ENCODE results near the gene CUL1.
A peak's percentile ranks its signal among the peaks of the same experiment; 100 is the strongest.

CUL1 gene

DNA sequence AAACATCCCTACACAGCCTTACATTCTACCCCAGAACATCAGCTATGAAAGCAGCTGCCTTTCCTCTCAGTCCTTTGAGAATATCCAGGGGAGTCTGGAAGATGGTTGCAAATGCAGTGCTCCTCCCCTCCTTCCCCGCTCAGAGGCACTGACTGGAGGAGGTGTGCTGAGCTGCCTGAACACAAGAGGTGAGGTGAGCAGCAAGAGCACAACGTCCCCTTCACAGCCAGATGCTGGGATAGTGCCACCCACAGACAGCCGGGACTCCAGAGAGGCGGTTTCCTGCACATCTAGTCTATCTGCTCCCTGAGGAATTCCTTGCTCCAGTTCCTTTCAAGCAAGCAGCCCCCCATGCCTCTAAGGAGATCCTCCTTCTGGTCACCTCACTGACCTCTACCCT, 111.2 kb downstream of the CUL1 start:
- no peak for DNase-seq

DNA sequence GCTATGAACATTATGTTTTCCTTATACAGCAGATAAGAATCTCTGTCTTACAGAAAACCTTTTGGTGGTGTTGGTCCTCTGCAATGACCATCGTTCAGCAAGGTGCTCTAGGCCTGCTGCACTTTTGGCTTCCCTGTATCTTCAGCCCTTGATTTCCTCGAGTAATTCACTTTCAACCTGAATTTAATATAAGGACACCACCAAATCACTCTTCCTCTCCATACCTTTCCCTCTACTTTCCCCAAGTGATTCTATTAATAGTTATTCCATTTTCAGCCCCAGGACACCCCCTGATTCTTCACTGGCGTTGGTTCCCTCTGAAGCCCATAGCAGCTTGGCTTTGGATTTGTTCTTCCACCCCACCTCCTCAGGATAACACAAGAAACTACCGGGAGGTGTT, 113.2 kb downstream of the CUL1 start:
- no peak for DNase-seq

DNA sequence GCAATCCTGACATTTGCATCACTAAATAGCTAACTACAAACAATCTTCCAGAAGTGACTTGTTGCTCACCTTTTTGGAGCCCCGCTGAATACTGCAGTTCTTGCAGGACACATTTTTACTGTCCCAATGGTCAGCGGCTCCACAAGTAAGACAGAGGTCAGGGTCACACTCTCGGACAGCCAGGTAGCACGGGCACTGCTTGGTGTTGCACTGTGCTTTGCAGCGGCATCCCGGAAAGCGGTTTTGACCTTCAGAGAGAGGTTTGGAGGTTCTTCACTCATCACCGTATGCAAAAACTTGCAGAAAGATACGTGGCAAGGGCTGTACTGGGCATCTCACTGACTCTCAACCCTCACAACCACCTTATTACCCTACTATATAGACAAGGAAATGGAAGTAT, 115.2 kb downstream of the CUL1 start:
- DNase-seq, result no peak

DNA sequence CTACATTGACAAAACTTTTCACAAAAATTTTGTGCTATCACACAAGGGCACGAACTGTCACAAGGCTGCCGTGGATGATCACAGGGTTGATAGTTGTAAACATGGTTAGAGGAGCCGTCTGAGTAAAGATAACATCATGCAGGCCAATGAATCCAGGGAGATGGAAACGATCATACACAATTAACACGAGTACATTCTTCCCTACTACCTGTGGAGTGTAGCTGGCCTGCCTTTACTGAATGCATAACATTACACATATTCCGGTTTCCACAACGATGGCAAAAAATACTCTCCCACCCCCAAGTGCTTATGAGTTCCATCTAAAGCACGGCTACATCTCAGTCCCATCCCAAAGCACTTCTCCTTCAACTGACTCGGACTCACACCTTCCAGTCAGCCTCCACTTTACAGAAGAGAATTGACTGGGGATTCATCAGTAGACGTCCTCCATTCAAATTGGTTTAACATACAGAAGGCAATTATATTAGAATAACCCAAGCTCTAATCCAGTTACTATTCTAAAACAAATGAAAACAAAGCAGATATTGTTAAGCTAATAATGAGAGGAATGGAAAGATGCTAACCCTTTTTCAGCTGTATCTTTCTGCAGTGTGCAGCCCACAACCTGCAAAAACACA, 116.3 kb downstream of the CUL1 start:
- no peak for DNase-seq

DNA sequence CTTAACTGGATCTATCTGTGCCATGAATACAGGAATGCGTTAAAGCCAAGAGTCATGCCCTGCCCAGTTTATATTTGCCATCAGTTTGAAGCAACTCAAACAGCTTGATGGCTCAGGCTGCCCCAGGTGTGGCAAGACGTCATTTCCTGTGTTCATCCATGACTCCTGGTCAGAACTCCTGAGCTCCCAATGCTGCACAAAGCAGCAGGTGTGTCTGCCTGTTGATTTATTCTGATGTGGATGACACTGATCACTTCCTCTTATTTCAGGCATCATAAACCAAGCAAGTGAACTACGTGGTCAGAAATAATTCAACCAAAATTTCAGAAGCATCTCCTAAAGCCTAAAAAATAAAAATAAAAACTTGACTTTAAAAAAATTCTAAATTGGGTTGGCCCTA, 116.9 kb downstream of the CUL1 start:
- DNase-seq, result no peak

DNA sequence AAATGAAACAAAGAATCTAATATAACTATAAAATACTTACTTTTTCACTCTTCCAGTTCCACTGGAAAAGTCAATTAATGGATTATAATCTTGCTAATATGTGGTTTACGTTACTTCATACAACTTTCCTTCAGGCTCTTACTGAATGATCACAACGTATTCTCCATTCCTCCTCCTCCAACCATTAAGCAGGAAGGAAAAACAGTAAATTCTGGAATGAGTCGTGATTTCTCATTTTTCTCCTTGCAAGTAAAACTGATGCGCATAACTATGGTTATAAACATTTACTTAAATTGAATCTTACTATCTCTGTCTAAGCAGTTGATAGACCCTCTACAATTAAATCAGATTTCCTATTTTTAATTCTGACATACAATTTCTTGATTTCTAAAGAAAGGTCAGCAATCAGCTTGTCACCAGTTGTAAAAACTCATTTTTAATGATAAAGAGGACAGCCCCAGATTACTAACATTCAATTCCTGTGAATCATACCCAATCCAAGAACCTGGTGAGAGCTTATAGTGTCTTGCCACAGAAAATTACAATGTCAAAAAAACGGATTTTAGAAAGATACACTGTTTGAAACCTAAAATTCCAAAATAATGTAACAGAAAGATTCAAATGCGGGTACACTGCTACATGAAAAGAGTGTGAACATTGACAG, 121.1 kb downstream of the CUL1 start:
- no peak for DNase-seq

DNA sequence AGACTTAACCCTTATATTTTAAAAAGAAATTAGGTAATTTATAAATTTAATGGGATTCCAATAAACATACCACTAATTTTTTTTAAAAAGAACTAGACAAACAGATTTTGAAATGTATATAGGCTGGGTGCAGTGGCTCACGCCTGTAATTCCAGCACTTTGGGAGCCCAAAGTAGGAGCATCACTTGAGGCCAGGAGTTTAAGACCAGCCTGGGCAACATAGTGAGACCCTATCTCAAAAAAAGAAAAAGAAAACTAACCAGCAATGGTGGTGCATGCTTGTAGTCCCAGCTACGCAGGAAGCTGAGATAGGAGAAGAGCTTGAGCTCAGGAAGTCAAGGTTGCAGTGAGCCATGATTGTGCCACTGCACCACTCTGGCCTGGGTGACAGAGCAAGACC, 122.7 kb downstream of the CUL1 start:
- DNase-seq, result no peak

DNA sequence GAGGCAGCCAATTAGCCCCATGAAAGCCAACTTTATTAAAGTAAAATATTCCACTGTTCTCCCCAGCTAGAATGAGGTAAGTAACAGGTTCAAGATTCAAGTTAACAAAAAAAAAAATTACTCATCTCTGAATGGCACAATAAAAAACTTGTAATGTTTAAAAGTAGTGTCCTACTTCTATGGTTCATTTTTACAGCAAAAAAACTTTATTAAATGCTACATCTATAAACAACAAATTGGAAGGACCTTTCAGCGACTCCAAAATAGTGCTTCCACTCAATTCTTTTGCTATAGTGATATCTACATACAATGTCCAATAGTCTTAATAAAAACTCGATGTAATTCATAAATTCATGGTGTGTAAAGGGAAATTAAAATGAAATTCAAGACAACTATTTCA, 126.2 kb downstream of the CUL1 start:
- no peak for DNase-seq

DNA sequence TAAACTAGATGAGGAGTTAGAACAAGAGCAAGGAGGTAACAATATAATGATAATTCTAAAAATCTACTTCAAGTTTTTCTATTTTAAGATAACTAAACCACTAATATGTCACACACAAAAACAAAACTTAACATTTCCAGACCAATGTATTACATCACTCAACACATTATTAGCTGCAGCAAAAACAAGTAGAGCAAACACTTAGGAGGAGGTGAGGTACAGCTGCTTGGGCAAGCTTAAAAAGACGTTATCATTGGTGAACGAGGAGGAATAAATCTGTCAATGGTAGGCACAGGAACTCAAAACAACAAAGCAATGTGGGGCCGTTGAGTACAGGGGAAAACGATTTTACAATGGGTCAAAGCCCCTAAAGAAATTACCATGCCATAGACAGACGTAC, 126.6 kb downstream of the CUL1 start:
- DNase-seq, result no peak

DNA sequence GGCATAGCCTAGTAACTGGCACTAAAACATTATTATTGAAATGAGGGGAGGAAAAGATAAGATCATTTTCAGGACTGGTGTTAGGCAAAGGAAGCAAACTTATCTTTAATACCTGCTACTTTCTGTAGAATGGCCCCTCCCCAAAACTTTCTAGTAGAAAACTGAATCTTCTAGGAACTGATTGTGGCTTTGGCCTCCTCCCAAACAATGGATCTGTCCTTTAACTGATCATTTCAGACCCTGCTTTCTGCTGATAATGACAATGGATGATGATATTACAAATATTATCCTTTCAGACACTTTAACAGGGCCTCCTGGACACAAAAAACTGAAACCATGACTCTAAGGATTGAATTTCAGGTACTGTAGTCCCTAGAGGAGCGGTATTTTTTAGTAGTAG, 130.3 kb downstream of the CUL1 start:
- DNase-seq, result no peak

DNA sequence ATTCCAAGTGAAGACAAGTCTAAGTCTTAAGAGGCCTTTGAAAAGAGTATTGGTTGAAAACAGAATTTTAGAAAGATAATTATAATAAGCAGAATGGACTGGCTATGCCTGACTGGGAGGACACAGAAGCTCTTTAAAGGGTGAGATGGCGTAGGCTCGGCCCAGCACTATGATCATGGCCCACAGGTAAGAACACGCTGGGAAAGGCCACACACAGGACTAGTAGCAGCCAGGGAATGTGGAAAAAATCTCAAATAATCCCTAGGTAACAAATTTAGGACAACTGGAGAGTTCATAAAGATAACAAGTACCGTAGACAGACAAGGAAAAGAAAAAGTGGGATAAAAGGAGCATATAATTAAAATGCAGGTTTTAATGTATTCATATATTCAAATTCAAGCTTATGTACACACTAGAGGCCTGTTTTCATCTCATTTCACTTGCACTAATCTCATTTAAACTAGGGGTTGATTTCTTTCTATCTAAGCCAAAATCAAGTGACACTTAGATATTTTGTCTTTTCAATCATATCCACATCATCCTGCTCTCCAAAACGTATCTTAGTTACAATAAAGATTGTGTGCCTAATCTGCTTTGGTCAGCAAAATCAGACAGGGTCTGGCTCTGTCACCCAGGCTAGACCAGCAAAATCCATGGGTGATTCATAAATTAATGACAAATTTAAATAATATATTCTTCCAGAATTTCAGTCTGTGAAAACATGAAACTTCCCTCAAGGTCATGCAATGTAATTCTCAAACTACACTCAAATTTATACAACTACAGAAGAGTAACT, 132.4 kb downstream of the CUL1 start:
- DNase-seq, result no peak

DNA sequence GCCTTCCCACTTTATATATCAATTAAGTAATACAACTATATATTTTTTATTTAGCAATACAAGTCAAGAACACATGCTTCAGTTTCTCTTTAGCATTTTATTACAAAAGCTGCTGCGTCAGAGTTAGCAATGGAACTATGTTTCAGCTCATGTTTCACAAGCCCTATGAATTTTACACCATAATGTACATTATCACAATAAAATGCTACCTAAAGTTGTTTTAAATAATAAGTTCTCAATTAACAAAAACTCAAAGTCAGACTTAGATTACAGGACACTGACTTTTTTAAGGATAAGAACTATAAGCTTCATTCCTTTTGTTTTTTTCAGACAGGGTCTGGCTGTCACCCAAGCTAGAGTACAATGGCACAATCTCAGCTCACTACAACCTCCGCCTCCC, 133.1 kb downstream of the CUL1 start:
- DNase-seq, result no peak

DNA sequence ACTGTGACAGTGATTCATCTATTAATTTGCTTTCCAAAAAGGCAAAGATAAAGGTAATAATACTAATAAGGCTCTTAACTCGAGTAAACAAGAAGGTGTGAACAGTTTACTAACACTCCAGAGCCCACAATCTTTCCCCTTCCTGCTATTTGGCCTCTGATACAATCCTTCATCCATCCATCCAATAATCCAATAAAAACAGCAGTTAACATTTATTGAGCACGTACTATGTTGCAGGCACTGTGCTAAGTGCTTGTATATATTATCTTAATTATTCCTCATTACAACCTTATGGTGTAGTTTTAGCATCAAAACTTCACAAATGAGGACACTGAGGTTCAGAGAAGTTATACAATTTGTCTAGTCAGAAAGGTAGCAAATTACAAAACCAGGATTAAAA, 135.9 kb downstream of the CUL1 start:
- no peak for DNase-seq

DNA sequence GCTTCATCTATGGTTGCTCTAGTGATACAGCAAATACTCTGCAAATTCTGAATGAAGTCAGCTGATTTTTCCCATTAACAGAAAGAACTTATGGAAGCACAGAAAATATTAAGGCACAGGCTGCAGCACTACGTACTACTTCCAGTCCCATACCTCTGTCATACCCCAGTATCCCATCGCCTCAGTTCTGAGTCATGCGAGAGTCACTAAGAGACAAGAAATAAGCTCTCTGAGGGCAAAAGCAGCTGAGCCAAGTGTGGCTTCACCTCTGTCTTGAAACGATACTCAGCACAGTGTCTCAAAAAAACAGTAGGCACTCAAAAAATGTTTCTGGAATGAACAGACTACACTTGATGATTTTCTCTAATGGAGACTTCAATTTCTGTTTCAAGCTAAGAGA, 137.2 kb downstream of the CUL1 start:
- DNase-seq, result no peak

DNA sequence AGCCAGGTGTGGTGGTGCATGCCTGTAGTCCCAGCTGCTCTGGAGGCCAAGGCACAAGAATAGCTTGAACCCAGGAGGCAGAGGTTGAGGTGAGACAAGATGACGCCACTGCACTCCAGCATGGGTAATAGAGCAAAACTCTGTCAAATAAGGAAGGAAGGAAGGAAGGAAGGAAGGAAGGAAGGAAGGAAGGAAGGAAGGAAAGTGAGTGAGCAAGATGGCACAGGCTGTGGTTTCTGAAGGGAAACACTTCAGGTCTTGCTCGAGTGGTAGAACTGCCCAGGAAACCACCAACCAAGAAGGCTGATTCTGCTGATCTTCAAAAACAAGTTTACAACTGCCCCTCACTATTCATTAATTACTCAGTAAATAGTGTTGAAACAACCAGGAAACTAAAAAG, 140.2 kb downstream of the CUL1 start:
- peak; percentile 49 for DNase-seq

DNA sequence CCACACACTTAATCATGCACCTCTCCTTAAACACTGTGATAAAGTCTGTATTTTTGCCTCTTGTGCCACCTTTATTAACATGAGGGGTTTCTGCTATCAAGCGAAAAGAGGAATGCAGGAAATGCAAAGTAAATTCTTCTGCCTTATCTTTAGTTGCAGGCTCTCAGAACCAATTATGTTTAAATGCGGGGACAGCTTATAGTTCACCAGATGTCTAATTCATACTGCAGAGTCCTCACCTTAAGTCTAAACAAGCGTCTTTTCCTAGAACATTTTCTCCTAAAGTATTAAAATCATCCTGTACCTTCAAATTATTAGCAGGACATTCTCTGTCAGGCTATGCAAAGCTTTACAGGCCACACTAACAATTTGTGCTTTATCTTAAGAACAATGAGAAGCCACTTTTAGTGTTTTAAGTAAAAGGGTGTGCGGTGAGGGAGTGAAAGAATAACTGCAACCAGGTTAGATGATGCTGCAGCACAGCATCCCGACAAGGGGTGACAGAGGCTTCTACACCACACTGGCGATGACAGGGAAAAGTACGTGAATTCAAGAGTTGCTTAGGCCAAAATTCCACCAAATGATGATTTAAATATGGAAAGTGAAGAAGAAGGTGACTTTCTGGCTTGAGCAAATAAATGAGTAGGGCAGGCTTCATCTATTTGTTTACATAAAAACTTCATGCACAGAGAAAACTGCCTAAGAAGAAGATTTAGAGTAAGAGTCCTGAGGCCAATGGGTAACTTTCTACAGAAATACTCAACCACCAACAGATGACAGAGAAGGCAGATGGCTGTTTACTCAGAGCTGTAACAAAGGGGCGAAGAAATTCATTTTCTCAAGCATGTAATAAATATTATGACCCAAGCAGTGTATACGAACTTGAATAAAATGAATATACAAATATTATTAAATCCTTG, 149.4 kb downstream of the CUL1 start:
- DNase-seq, result no peak

DNA sequence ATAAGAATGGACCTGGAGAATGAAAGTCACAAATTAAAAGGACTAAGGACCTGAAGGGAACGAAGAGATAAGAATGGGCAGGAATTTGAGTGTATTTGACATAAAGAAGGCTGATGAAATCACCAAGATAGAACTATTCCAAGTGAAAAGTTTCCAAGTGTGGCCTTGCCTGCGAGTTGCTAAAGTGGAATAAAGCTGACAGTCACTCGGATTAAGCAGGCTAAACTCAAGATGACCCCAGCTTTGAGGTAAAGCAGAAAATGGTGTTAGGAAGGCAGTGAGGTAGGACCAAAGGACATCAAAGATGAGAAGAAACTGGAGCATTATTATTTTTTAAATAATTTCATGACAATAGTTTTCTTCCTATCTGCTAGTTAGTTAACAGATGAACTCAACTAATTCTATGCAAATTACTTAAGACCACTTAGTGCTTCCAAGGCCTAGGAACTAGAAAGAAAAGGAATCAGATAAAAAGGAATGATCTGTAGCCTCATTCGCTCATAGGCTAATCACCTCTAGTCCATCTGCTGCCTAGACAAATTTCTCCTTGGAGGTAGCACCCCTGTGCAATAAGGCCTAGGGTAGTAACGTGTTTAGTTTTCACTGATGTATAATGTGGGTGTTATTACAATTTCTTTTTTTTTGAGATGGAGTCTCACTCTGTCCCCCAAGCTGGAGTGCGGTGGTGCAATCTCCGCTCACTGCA, 150.8 kb downstream of the CUL1 start:
- DNase-seq, result no peak

DNA sequence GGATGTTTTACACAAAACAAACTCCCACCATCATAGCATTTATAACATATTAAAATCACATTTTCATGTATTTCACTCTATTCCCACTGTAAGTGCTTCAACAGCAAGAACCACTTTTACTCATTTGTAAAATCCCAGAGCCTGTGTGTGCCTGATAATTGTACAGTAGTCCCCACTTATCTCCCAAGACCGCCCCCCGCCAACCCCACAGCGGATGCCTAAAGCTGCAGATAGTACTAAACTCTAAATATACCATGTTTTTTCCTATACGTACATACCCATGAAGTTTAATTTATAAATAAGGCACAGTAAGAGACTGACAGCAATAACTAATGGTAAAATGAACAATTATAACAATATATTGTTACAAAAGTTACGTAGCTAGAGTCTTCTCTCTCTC, 151.9 kb downstream of the CUL1 start:
- no peak for DNase-seq

Data from CD4-positive, alpha-beta T cell treated with Interleukin-12 subunit alpha and Interleukin-12 subunit beta, for 1 hour (primary cell).